Measurements from ENCODE around the gene HDGF.

- no peak for TF ChIP-seq POLR2A (IDR thresholded peaks at IDR 0.05)
- peak in 1 of 3 donors; percentile 59 for TF ChIP-seq CTCF (IDR thresholded peaks at IDR 0.05)
Measured at GRCh38 chr1:156705918-156706656, 45.4 kb downstream of the HDGF start.

Data from lower leg skin (tissue), 3 donors.